Esophagus muscularis mucosa (tissue), 4 donors: ENCODE measurements around the gene SH3PXD2B.

Experiments used
- EP300 ChIP-seq: sonication (generic); formaldehyde crosslinking; IDR thresholded peaks from one replicate; pipeline ENCODE4 v1.6.1; 2017; ENCODE audit warnings: antibody characterized with exemption
- POLR2A ChIP-seq: fragments of 450-650 bp; IDR thresholded peaks from one replicate; pipeline ENCODE4 v1.6.1; 2017; ENCODE audit warnings: antibody characterized with exemption, moderate library complexity, mild to moderate bottlenecking, low read depth
- POLR2AphosphoS5 ChIP-seq, 2 donors: sonication (generic); formaldehyde crosslinking; IDR thresholded peaks; one replicate each; pipeline ENCODE4 v1.6.1; 2017; ENCODE audit warnings: antibody characterized with exemption in 2 of 2
- TF ChIP-seq, protein P1 (sequence below), 3 experiments: fragments of 200-600 bp in 2 of 3; fragments of 450-650 bp in 1 of 3; sonication (generic) in 2 of 3; IDR thresholded peaks; one replicate each; pipeline ENCODE4 v1.5.1; 2017 to 2019; ENCODE audit warnings: antibody characterized with exemption in 3 of 3, mild to moderate bottlenecking in 2 of 3, moderate library complexity in 1 of 3

- TF ChIP-seq POLR2A (no peak), EP300 (no peak), POLR2AphosphoS5 (IDR thresholded peaks at IDR 0.05) (no peak)
- TF ChIP-seq, protein P1, sequence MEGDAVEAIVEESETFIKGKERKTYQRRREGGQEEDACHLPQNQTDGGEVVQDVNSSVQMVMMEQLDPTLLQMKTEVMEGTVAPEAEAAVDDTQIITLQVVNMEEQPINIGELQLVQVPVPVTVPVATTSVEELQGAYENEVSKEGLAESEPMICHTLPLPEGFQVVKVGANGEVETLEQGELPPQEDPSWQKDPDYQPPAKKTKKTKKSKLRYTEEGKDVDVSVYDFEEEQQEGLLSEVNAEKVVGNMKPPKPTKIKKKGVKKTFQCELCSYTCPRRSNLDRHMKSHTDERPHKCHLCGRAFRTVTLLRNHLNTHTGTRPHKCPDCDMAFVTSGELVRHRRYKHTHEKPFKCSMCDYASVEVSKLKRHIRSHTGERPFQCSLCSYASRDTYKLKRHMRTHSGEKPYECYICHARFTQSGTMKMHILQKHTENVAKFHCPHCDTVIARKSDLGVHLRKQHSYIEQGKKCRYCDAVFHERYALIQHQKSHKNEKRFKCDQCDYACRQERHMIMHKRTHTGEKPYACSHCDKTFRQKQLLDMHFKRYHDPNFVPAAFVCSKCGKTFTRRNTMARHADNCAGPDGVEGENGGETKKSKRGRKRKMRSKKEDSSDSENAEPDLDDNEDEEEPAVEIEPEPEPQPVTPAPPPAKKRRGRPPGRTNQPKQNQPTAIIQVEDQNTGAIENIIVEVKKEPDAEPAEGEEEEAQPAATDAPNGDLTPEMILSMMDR (IDR thresholded peaks at IDR 0.05), result no peak
Measured at GRCh38 chr5:172502969-172503368, 48.6 kb upstream of the SH3PXD2B start.
